GM03348 (cell line): ENCODE measurements around the gene TMCC2.
"Not testable (repeated sequence)": the region's sequence is repeated elsewhere in the genome, so short reads cannot be mapped to it uniquely, and the experiment has no call there.

ENCODE experiments used
- DNase-seq: peaks from one replicate; pipeline ENCODE4 v3.0.0; 2012; ENCODE audit warnings: low spot score

TMCC2 gene

GRCh38 chr1:205283270-205284147 is 55.8 kb downstream of the TMCC2 start:
- no peak for DNase-seq

- peak; percentile 97 for DNase-seq
Observed at GRCh38 chr1:205284420-205285144, 56.8 kb downstream of the TMCC2 start.

GRCh38 chr1:205285381-205286101 is 57.8 kb downstream of the TMCC2 start:
- no peak for DNase-seq

- DNase-seq = no peak
Observed at GRCh38 chr1:205286335-205286950, 58.7 kb downstream of the TMCC2 start.

- no peak for DNase-seq
Observed at GRCh38 chr1:205287076-205287475, 59.3 kb downstream of the TMCC2 start.

- no peak for DNase-seq
Observed at GRCh38 chr1:205287767-205288559, 60.2 kb downstream of the TMCC2 start.

- DNase-seq = no peak
Observed at GRCh38 chr1:205291596-205291995, 63.9 kb downstream of the TMCC2 start.

GRCh38 chr1:205293350-205294074 is 65.8 kb downstream of the TMCC2 start:
- no peak for DNase-seq

GRCh38 chr1:205294175-205294917 is 66.6 kb downstream of the TMCC2 start:
- DNase-seq = peak; percentile 84

- DNase-seq = no peak
Observed at GRCh38 chr1:205294934-205295333, 67.2 kb downstream of the TMCC2 start.

GRCh38 chr1:205296154-205296553 is 68.4 kb downstream of the TMCC2 start:
- no peak for DNase-seq

- not testable (repeated sequence) for DNase-seq
Observed at GRCh38 chr1:205297546-205298177, 69.9 kb downstream of the TMCC2 start.

- DNase-seq = peak; percentile 91
Observed at GRCh38 chr1:205298191-205298994, 70.6 kb downstream of the TMCC2 start.

- no peak for DNase-seq
Observed at GRCh38 chr1:205300149-205300548, 72.4 kb downstream of the TMCC2 start.

- DNase-seq = peak; percentile 95
Observed at GRCh38 chr1:205301205-205301821, 73.6 kb downstream of the TMCC2 start.

GRCh38 chr1:205301842-205302588 is 74.3 kb downstream of the TMCC2 start:
- no peak for DNase-seq

GRCh38 chr1:205303247-205303888 is 75.6 kb downstream of the TMCC2 start:
- DNase-seq = no peak
